Retinal pigment epithelial cell (primary cell): ENCODE data around the gene KRT1.

Experiments used
- DNase-seq: peaks from one replicate; pipeline ENCODE4 v3.0.0-alpha.2; 2010; ENCODE audit warnings: low read depth
- H3K4me3 ChIP-seq: 2 replicates; pipeline ENCODE4 v1.5.1; 2011; ENCODE audit warnings: mild to moderate bottlenecking, low read length, control low read depth, moderate library complexity
- CTCF ChIP-seq: conservative IDR thresholded peaks from 2 replicates; pipeline ENCODE4 v1.5.1; 2011; ENCODE audit warnings: low read depth, low read length, control low read depth, inconsistent platforms

KRT1 gene

GRCh38 chr12:52677126-52677525, 3.1 kb downstream of the KRT1 start:
- no peak for DNase-seq
- no peak for TF ChIP-seq CTCF
- H3K4me3 ChIP-seq, result no peak overlapping the region

DNA sequence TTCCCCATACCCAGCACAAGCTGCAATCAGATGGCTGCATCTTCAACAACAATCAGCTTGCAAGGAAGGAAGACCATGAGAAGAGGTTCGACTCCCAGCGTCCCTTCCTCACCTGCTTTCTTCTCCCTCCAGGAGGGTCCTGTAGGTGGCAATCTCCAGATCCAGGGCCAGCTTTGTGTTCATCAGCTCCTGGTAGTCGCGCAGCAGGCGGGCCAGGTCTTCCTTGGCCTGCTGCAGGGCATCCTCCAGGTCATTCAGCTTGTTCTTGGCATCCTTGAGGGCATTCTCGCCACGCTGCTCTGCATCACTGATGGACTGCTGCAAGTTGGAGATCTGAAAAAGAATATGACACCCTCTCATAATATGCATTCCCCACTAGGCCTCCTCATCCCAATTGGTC, 4.0 kb downstream of the KRT1 start:
- DNase-seq, result no peak
- H3K4me3 ChIP-seq, result no peak overlapping the region
- TF ChIP-seq CTCF, result no peak

DNA sequence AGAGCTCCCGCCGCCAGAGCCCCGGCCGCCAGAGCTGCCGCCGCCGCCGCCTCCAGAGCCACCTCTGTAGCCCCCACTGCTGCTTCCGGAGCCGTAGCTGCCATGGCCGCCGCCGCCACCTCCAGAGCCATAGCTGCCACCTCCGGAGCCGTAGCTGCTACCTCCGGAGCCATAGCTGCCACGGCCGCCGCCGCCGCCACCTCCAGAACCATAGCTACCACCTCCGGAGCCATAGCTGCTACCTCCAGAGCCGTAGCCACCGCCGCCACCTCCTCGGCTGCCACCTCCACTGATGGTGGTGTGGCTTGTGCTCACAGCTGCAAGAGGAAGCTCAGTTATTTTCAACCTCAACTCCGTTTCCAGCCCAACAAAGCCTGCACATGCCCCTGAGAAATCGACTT, 4.9 kb downstream of the KRT1 start:
- DNase-seq, result no peak
- no peak for TF ChIP-seq CTCF
- no peak overlapping the region for H3K4me3 ChIP-seq

- no peak for TF ChIP-seq CTCF
- H3K4me3 ChIP-seq, result no peak overlapping the region
- DNase-seq, result no peak
Observed at GRCh38 chr12:52674433-52674775, 5.8 kb downstream of the KRT1 start.

GRCh38 chr12:52673713-52674432, 6.3 kb downstream of the KRT1 start:
- TF ChIP-seq CTCF, result no peak
- no peak overlapping the region for H3K4me3 ChIP-seq
- no peak for DNase-seq

DNA sequence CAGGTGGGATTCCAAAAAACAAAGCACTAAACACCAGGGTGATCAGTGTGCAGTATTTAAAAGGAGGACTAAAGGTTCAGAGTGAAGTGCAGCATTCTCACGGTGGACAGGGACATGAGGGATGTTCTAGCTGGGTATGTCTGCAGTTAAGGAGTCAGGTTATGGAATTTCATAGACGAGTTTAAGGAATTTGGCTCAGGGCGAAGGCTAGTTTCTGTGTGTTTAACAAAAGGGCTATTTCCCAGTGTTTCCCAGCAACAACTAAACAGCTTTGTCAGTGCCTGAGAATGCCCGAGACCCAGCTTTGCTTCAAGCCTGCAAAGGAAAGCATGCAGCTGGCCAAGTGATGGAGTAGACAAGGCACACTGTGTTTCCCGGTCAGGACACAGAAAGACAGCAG, 7.0 kb downstream of the KRT1 start:
- H3K4me3 ChIP-seq, result no peak overlapping the region
- DNase-seq, result no peak
- TF ChIP-seq CTCF, result no peak

GRCh38 chr12:52672321-52672933, 7.8 kb downstream of the KRT1 start:
- no peak overlapping the region for H3K4me3 ChIP-seq
- TF ChIP-seq CTCF, result no peak
- DNase-seq, result no peak
